Esophagus squamous epithelium (tissue), 4 donors: Measurements from ENCODE around the gene ARMC8.

Source experiments
- CTCF ChIP-seq, 6 experiments: fragments of 450-650 bp in 4 of 6; fragments of 200-600 bp in 2 of 6; sonication (generic) in 2 of 6; IDR thresholded peaks; one replicate each; pipeline ENCODE4 v1.5.1; 2016 to 2019; ENCODE audit warnings: antibody characterized with exemption in 6 of 6, mild to moderate bottlenecking in 4 of 6, moderate library complexity in 4 of 6
- POLR2A ChIP-seq, 4 donors: fragments of 450-650 bp; IDR thresholded peaks; one replicate each; pipeline ENCODE4 v1.6.1; 2017; ENCODE audit warnings: antibody characterized with exemption in 4 of 4, mild to moderate bottlenecking in 4 of 4, moderate library complexity in 3 of 4

- TF ChIP-seq CTCF (IDR thresholded peaks at IDR 0.05) (no peak), POLR2A (IDR thresholded peaks at IDR 0.05) (no peak)
These were observed 16.8 kb downstream of the ARMC8 start for GRCh38 chr3:138203938-138204337.
